IMR-90 (cell line): ENCODE data around the gene ALDH3B2. TPM values are rescaled to one million over a fixed set of nuclear protein-coding genes. Genes with fewer than 3 reads are reported as not detected.

Source experiments
- ATAC-seq: fragments of 200-7000 bp; cut with Tn5 transposase; 2 replicates; pipeline ENCODE4 v1.9.1; 2020; ENCODE audit warnings: low read depth, mild to moderate bottlenecking, moderate library complexity
- BruUV-seq: library from RNA; stranded (reverse); fragments of 400-500 nt; replicated peaks from 2 replicates; lab custom pipeline; 2021; lab: Mats Ljungman, UMichigan
- CTCF ChIA-PET: fragments of 300-600 bp; formaldehyde crosslinking; extraction: SDS; loops from one replicate; lab custom pipeline; 2021; ENCODE audit warnings: antibody characterized with exemption; lab: Yijun Ruan, JAX
- POLR2A ChIA-PET: fragments of 300-600 bp; sonication (Branson Sonifier 250); formaldehyde crosslinking; loops from one replicate; lab custom pipeline; 2022; ENCODE audit warnings: antibody characterized with exemption; ENCODE audit not compliant: unreplicated experiment; lab: Charles Lee
- DNase-seq: peaks from one replicate; pipeline ENCODE4 v3.0.0; 2013
- H2AFZ ChIP-seq: replicated peaks from 2 replicates; pipeline ENCODE3; 2013; ENCODE audit warnings: low read length, mild to moderate bottlenecking; ENCODE audit not compliant: poor library complexity
- H2AK5ac ChIP-seq: 2 replicates; pipeline ENCODE4 v1.6.1; 2013; ENCODE audit warnings: low read depth, low read length, inconsistent platforms
- H2AK9ac ChIP-seq: replicated peaks from 2 replicates; pipeline ENCODE3; 2013; ENCODE audit warnings: mild to moderate bottlenecking, low read depth, low read length, moderate library complexity; ENCODE audit not compliant: poor library complexity
- H2BK120ac ChIP-seq: 2 replicates; pipeline ENCODE4 v1.6.1; 2013; ENCODE audit warnings: low read depth, low read length, inconsistent platforms
- H2BK15ac ChIP-seq: 3 replicates; pipeline ENCODE4 v1.6.1; 2013; ENCODE audit warnings: low read depth, low read length, inconsistent platforms
- H2BK20ac ChIP-seq: 2 replicates; pipeline ENCODE4 v1.6.1; 2013; ENCODE audit warnings: low read depth, mild to moderate bottlenecking, inconsistent platforms, low read length, moderate library complexity
- H2BK5ac ChIP-seq: 2 replicates; pipeline ENCODE4 v1.6.1; 2013; ENCODE audit warnings: mild to moderate bottlenecking, low read depth, low read length, inconsistent platforms; ENCODE audit not compliant: poor library complexity, severe bottlenecking
- H3K14ac ChIP-seq: replicated peaks from 2 replicates; pipeline ENCODE4 v1.6.1; 2013; ENCODE audit warnings: low read depth, low read length, inconsistent platforms
- H3K18ac ChIP-seq: 2 replicates; pipeline ENCODE4 v1.6.1; 2013; ENCODE audit warnings: low read depth, low read length, control low read depth
- H3K23ac ChIP-seq: 2 replicates; pipeline ENCODE4 v1.6.1; 2013; ENCODE audit warnings: low read depth, low read length, inconsistent platforms
- H3K27ac ChIP-seq: 2 replicates; pipeline ENCODE4 v1.5.1; 2013; ENCODE audit warnings: mild to moderate bottlenecking, control low read depth, low read length; ENCODE audit not compliant: insufficient read depth
- H3K27me3 ChIP-seq: 2 replicates; pipeline ENCODE4 v1.6.1; 2013; ENCODE audit warnings: low read length; ENCODE audit not compliant: control insufficient read depth, insufficient read depth
- H3K36me3 ChIP-seq: 2 replicates; pipeline ENCODE4 v1.6.1; 2013; ENCODE audit warnings: low read length, mixed read lengths; ENCODE audit not compliant: control insufficient read depth, insufficient read depth
- H3K4ac ChIP-seq: 2 replicates; pipeline ENCODE4 v1.6.1; 2013; ENCODE audit warnings: low read depth, low read length, inconsistent platforms
- H3K4me1 ChIP-seq: 2 replicates; pipeline ENCODE4 v1.6.1; 2013; ENCODE audit warnings: low read length, mixed read lengths; ENCODE audit not compliant: control insufficient read depth, insufficient read depth
- H3K4me2 ChIP-seq: 2 replicates; pipeline ENCODE4 v1.6.1; 2013; ENCODE audit warnings: low read depth, mild to moderate bottlenecking, control low read depth, low read length, moderate library complexity
- H3K4me3 ChIP-seq: 2 replicates; pipeline ENCODE4 v1.5.1; 2013; ENCODE audit warnings: low read depth, mild to moderate bottlenecking, control low read depth, low read length, moderate library complexity; ENCODE audit not compliant: insufficient read depth
- H3K56ac ChIP-seq: 2 replicates; pipeline ENCODE4 v1.6.1; 2013; ENCODE audit warnings: low read length, inconsistent platforms; ENCODE audit not compliant: insufficient read depth; ENCODE audit errors: extremely low read depth
- H3K79me1 ChIP-seq, 2 experiments: 2 replicates each; pipeline ENCODE4 v1.6.1; 2013; ENCODE audit warnings: low read length in 2 of 2, inconsistent platforms in 1 of 2, low read depth in 1 of 2
- H3K9ac ChIP-seq: 2 replicates; pipeline ENCODE4 v1.6.1; 2013; ENCODE audit warnings: low read depth, low read length, control low read depth
- H3K9me1 ChIP-seq: 2 replicates; pipeline ENCODE4 v1.6.1; 2013; ENCODE audit warnings: low read length, inconsistent platforms; ENCODE audit not compliant: insufficient read depth
- H3K9me3 ChIP-seq: 2 replicates; pipeline ENCODE4 v1.6.1; 2013; ENCODE audit warnings: low read length; ENCODE audit not compliant: control insufficient read depth, insufficient read depth
- H4K20me1 ChIP-seq: 2 replicates; pipeline ENCODE4 v1.6.1; 2013; ENCODE audit warnings: low read length, inconsistent platforms; ENCODE audit not compliant: insufficient read depth
- H4K5ac ChIP-seq: 2 replicates; pipeline ENCODE4 v1.6.1; 2013; ENCODE audit warnings: mild to moderate bottlenecking, low read depth, low read length, control low read depth
- H4K8ac ChIP-seq, 2 experiments: 2 replicates each; pipeline ENCODE4 v1.6.1; 2013; ENCODE audit warnings: low read depth in 2 of 2, low read length in 2 of 2, control low read depth in 1 of 2, inconsistent platforms in 1 of 2
- H4K91ac ChIP-seq: 2 replicates; pipeline ENCODE4 v1.6.1; 2013; ENCODE audit warnings: low read depth, low read length, inconsistent platforms; ENCODE audit not compliant: insufficient read depth
- BHLHE40 ChIP-seq: fragments of 150-350 bp; IDR thresholded peaks from 2 replicates; pipeline ENCODE4 v1.6.1; 2016; ENCODE audit warnings: mild to moderate bottlenecking, low read depth, low read length
- CEBPB ChIP-seq: IDR thresholded peaks from 2 replicates; pipeline ENCODE4 v1.6.1; 2012; ENCODE audit warnings: low read depth, low read length, improper control_type of control experiment
- FOS ChIP-seq: fragments of 150-350 bp; IDR thresholded peaks from 2 replicates; pipeline ENCODE4 v1.6.1; 2016; ENCODE audit warnings: low read depth, low read length
- MAFK ChIP-seq: IDR thresholded peaks from 2 replicates; pipeline ENCODE4 v1.6.1; 2012; ENCODE audit warnings: low read depth, low read length, improper control_type of control experiment
- MAZ ChIP-seq: IDR thresholded peaks from 2 replicates; pipeline ENCODE4 v1.6.1; 2012; ENCODE audit warnings: low read depth, mild to moderate bottlenecking, low read length, improper control_type of control experiment, moderate library complexity, borderline replicate concordance
- MXI1 ChIP-seq: IDR thresholded peaks from 2 replicates; pipeline ENCODE4 v1.6.1; 2012; ENCODE audit warnings: low read depth, mild to moderate bottlenecking, low read length, moderate library complexity, borderline replicate concordance
- NFE2L2 ChIP-seq: fragments of 150-350 bp; IDR thresholded peaks from 2 replicates; pipeline ENCODE4 v1.6.1; 2016; ENCODE audit warnings: low read depth, mild to moderate bottlenecking, low read length
- POLR2A ChIP-seq: IDR thresholded peaks from 2 replicates; pipeline ENCODE4 v1.6.1; 2012; ENCODE audit warnings: mild to moderate bottlenecking, low read depth, low read length
- RAD21 ChIP-seq: IDR thresholded peaks from 2 replicates; pipeline ENCODE4 v1.6.1; 2012; ENCODE audit warnings: low read length, improper control_type of control experiment
- RCOR1 ChIP-seq: IDR thresholded peaks from 2 replicates; pipeline ENCODE4 v1.6.1; 2012; ENCODE audit warnings: mild to moderate bottlenecking, low read length, improper control_type of control experiment; ENCODE audit not compliant: insufficient replicate concordance
- SMC3 ChIP-seq: fragments of 150-350 bp; IDR thresholded peaks from 2 replicates; pipeline ENCODE4 v1.6.1; 2016; ENCODE audit warnings: low read depth, mild to moderate bottlenecking, antibody characterized with exemption, low read length, moderate library complexity
- USF2 ChIP-seq: fragments of 150-350 bp; IDR thresholded peaks from 2 replicates; pipeline ENCODE4 v1.6.1; 2017; ENCODE audit warnings: mild to moderate bottlenecking, antibody characterized with exemption, low read length, low read depth
- WGBS, 2 experiments: methylation state at CpG; one replicate each; pipeline versions ENCODE4 v1.1.5 to v1.1.7; 2013; ENCODE audit warnings: missing lambda C conversion rate in 2 of 2; ENCODE audit not compliant: insufficient read length in 1 of 2; ENCODE audit errors: extremely low coverage in 2 of 2; 5-methylcytosine and 5-hydroxymethylcytosine counted together
- dilution Hi-C: fragments of 300-500 bp; cut with HindIII; formaldehyde crosslinking; loops from one replicate; pipeline ENCODE4 v1.14.3; 2018; ENCODE audit warnings: low sequenced_read_pairs; ENCODE audit not compliant: unreplicated experiment
- in situ Hi-C: fragments of 300-500 bp; cut with MboI; formaldehyde crosslinking; loops from 3 replicates; pipeline ENCODE4 v1.14.3; 2019; ENCODE audit warnings: low sequenced_read_pairs, inconsistent platforms, mixed read lengths
- intact Hi-C: fragments of 100-400 bp; cut with micrococcal nuclease; formaldehyde crosslinking; loops from 2 replicates; pipeline ENCODE4 v1.10.0; 2022
- polyA plus RNA-seq, 3 experiments: library from polyadenylated mRNA; depleted of rRNA; stranded (reverse); fragments of >200 nt; gene quantifications; 2 replicates each; pipeline ENCODE4 v1.2.3, GENCODE V29; 2012; ENCODE audit warnings: low replicate concordance in 1 of 3
- total RNA-seq: library from RNA; depleted of rRNA; stranded (reverse); fragments of >200 nt; gene quantifications from 2 replicates; pipeline ENCODE4 v1.2.3, GENCODE V29; 2012

ALDH3B2 gene
- total and polyA plus RNA-seq, 2 of the 4 experiments (the other 2 are of a cell fraction) = not detected

- TF ChIP-seq MXI1 (no peak), FOS (no peak)
Observed at GRCh38 chr11:67631853-67632174, 42.6 kb downstream of the ALDH3B2 start (continued).

GRCh38 chr11:67631411-67631810 is 43.0 kb downstream of the ALDH3B2 start:
- CTCF ChIA-PET = no interaction called here
- H2BK15ac ChIP-seq = no peak overlapping the region
- H3K4me1 ChIP-seq = 0 out of 2 replicates have a peak, but pooled peaks cover 3% of the 10 kb centered on the region

More at GRCh38 chr11:67631411-67631810, 43.0 kb downstream of the ALDH3B2 start:
- intact Hi-C loops = no loop called here
- no peaks in the 10 kb centered on the region for H3K79me1 ChIP-seq
- no peak overlapping the region for H2BK20ac ChIP-seq
- no peak overlapping the region for H3K4me2 ChIP-seq
- H3K9me3 ChIP-seq = no peaks in the 10 kb centered on the region
- no peak overlapping the region for H4K91ac ChIP-seq
- dilution Hi-C loops = no loop called here
- H3K14ac ChIP-seq = no peak overlapping the region
- no peak overlapping the region; a peak in 1 of 4 replicates for H4K8ac ChIP-seq
- H2BK5ac ChIP-seq = no peak overlapping the region
- H3K23ac ChIP-seq = no peak overlapping the region
- no peak for DNase-seq
- no peaks in the 10 kb centered on the region for H3K36me3 ChIP-seq
- no peak overlapping the region for H3K9ac ChIP-seq
- H3K56ac ChIP-seq = no peak overlapping the region
- TF ChIP-seq MAFK (no peak), SMC3 (no peak), BHLHE40 (no peak), MXI1 (no peak), RCOR1 (no peak), MAZ (no peak), NFE2L2 (no peak), RAD21 (no peak), POLR2A (no peak), CEBPB (no peak), USF2 (no peak)
- H3K9me1 ChIP-seq = peaks cover 4% of the 10 kb centered on the region; the same call in 1 of the 2 replicates
- no peak overlapping the region for H3K18ac ChIP-seq
- ATAC-seq = no peak
- no peak overlapping the region for H2BK120ac ChIP-seq
- H3K4ac ChIP-seq = no peak overlapping the region
- no peak overlapping the region for H3K4me3 ChIP-seq
- no peak overlapping the region for H3K27ac ChIP-seq
- H4K5ac ChIP-seq = no peak overlapping the region
- no TSS peak for BruUV-seq
- no peaks in the 10 kb centered on the region for H4K20me1 ChIP-seq
- H2AK5ac ChIP-seq = no peak overlapping the region
- in situ Hi-C loops = no loop called here
- H3K27me3 ChIP-seq = peaks cover 5% of the 10 kb centered on the region; the same call in 1 of the 2 replicates
- peak overlapping the region; percentile 32 for H2AFZ ChIP-seq
- POLR2A ChIA-PET = no interaction called here
- H2AK9ac ChIP-seq = peak overlapping the region; percentile 91
- WGBS, 2 experiments = 81% methylated on average over 3 of the region's 7 CpGs; no CpG with 5 or more reads in 1 of the 2 experiments
